GM19238 (cell line): ENCODE data around the gene PLAAT1.

Experiments used
- DNase-seq: peaks from one replicate; pipeline ENCODE4 v3.0.0; 2011; ENCODE audit warnings: low spot score; ENCODE audit not compliant: insufficient read length

PLAAT1 gene

GRCh38 chr3:193240850-193241706, at the start of gene PLAAT1:
TSS of gene PLAAT1 (plus strand) at chr3:193241222. CDS start at chr3:193255651, 14,429 bp downstream.
- DNase-seq, result peak; percentile 37

- DNase-seq, result no peak
These were observed 46.7 kb upstream of the PLAAT1 start for GRCh38 chr3:193194371-193194770.

- no peak for DNase-seq
These were observed 44.3 kb upstream of the PLAAT1 start for GRCh38 chr3:193196746-193197145.

GRCh38 chr3:193207290-193208273, 33.4 kb upstream of the PLAAT1 start:
- no peak for DNase-seq

- no peak for DNase-seq
These were observed 30.4 kb upstream of the PLAAT1 start for GRCh38 chr3:193210618-193211017.

GRCh38 chr3:193211173-193211572, 29.8 kb upstream of the PLAAT1 start:
- no peak for DNase-seq

- no peak for DNase-seq
These were observed 29.0 kb upstream of the PLAAT1 start for GRCh38 chr3:193211984-193212383.

GRCh38 chr3:193212844-193213243, 28.2 kb upstream of the PLAAT1 start:
- no peak for DNase-seq

GRCh38 chr3:193214445-193214844, 26.6 kb upstream of the PLAAT1 start:
- no peak for DNase-seq

GRCh38 chr3:193225302-193226125, 15.5 kb upstream of the PLAAT1 start:
- DNase-seq, result no peak

- DNase-seq, result no peak
These were observed 12.8 kb upstream of the PLAAT1 start for GRCh38 chr3:193228206-193228605.

- no peak for DNase-seq
These were observed 11.1 kb upstream of the PLAAT1 start for GRCh38 chr3:193229851-193230420.

- DNase-seq, result no peak
These were observed 10.4 kb upstream of the PLAAT1 start for GRCh38 chr3:193230610-193231009.

- DNase-seq, result no peak
These were observed 9.8 kb upstream of the PLAAT1 start for GRCh38 chr3:193231201-193231600.

GRCh38 chr3:193236599-193236998, 4.4 kb upstream of the PLAAT1 start:
- DNase-seq, result no peak

GRCh38 chr3:193237030-193237429, 4.0 kb upstream of the PLAAT1 start:
- no peak for DNase-seq

GRCh38 chr3:193240436-193240849, 579 bp upstream of the PLAAT1 start:
- no peak for DNase-seq

- no peak for DNase-seq
These were observed 694 bp downstream of the PLAAT1 start for GRCh38 chr3:193241716-193242115.

- no peak for DNase-seq
These were observed 2.5 kb downstream of the PLAAT1 start for GRCh38 chr3:193243571-193243970.

- DNase-seq, result no peak
These were observed 7.9 kb downstream of the PLAAT1 start for GRCh38 chr3:193248848-193249468.
